ENCODE data around the gene PNLIPRP3.

DNA sequence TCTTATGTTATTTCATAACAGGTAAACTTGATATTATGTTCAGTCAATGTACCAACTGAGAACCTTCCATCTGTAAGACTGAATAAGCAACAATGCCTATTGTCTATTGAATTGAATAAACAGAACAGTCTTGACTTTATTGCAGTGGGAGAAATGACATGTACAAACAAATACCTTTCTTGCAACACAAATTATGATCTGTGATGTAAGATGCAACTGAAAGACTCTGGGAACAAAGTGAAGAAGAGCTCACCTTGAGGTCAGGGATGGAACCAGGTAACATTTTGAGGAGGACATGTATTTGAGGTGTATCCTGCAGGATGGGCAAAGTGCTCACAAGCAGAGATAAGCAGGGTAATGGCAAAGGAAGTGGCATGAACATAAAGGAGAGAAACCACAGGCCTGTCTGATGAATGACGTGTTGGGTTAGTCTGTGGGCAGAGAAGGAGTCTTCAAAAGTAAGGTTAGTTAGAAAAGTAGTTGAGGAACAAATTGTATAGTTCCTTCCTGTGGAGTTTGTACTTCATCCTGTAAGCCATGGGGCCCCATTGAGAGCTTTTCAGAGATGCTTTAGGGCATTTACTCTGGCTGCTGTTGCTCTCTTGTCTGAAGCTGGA, 9.5 kb downstream of the PNLIPRP3 start:
- TF ChIP-seq, protein P1, sequence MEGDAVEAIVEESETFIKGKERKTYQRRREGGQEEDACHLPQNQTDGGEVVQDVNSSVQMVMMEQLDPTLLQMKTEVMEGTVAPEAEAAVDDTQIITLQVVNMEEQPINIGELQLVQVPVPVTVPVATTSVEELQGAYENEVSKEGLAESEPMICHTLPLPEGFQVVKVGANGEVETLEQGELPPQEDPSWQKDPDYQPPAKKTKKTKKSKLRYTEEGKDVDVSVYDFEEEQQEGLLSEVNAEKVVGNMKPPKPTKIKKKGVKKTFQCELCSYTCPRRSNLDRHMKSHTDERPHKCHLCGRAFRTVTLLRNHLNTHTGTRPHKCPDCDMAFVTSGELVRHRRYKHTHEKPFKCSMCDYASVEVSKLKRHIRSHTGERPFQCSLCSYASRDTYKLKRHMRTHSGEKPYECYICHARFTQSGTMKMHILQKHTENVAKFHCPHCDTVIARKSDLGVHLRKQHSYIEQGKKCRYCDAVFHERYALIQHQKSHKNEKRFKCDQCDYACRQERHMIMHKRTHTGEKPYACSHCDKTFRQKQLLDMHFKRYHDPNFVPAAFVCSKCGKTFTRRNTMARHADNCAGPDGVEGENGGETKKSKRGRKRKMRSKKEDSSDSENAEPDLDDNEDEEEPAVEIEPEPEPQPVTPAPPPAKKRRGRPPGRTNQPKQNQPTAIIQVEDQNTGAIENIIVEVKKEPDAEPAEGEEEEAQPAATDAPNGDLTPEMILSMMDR (IDR thresholded peaks at IDR 0.05): no peak
- TF ChIP-seq ZFX (IDR thresholded peaks at IDR 0.05; ENCODE audit: borderline replicate concordance): no peak
